ENCODE data around the gene WDPCP. TPM values are rescaled to one million over a fixed set of nuclear protein-coding genes. Genes with fewer than 3 reads are reported as not detected.

WDPCP gene
- polyA plus RNA-seq, 1 donor from 2014 or later, result 8.9 TPM

DNA sequence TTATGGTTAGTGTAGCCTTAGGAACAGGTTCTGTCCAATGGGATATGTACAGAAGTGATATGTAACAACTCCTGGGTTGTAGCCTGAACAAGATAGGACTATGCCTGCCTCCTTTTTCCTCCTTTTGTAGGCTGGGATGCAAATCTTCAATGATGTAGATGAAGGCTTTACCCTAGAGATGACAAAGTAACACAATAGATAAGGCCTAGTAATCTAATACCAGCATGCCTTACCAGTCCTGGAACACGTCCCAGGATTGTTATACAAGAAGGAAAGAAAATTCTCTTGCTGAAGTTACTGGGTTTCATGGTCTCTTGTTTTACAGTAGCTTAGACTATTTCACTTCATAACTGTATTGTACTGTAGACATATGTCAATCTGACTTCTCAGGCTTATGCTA, 345.5 kb downstream of the WDPCP start:
- Histone ChIP-seq H3K9me3 (ENCODE audit: low read length) (no peaks in the 10 kb centered on the region), H3K9me2 (ENCODE audit: insufficient read depth, low read length) (no peaks in the 10 kb centered on the region), H4K20me1 (ENCODE audit: insufficient read depth) (no peaks in the 10 kb centered on the region), H3F3A (ENCODE audit: insufficient read depth, low read length, poor library complexity, severe bottlenecking) (no peaks in the 10 kb centered on the region), H3K4me2 (ENCODE audit: low read length) (no peak overlapping the region), H3K4me3 (ENCODE audit: low read length) (no peak overlapping the region), H3K79me2 (replicated peaks; ENCODE audit: insufficient read depth, low read length) (no peaks in the 10 kb centered on the region), H2AFZ (ENCODE audit: low read depth, low read length) (no peak overlapping the region), H3K27me3 (ENCODE audit: insufficient read depth, low read depth, low read length) (no peaks in the 10 kb centered on the region), H3K36me3 (ENCODE audit: insufficient read depth, low read length) (no peaks in the 10 kb centered on the region), H3K9ac (ENCODE audit: low read length) (no peak overlapping the region), H3K27ac (ENCODE audit: low read length) (no peak overlapping the region)
- TF ChIP-seq POLR2AphosphoS5 (IDR thresholded peaks at IDR 0.05) (no peak), EZH2 (IDR thresholded peaks at IDR 0.05; ENCODE audit: borderline replicate concordance, insufficient read depth, low read length, poor library complexity, severe bottlenecking) (no peak), REST (IDR thresholded peaks at IDR 0.05; ENCODE audit: borderline replicate concordance) (no peak), RAD21 (conservative IDR thresholded peaks at IDR 0.05) (no peak), MXI1 (conservative IDR thresholded peaks at IDR 0.05; ENCODE audit: poor library complexity, severe bottlenecking) (no peak), EP300 (conservative IDR thresholded peaks at IDR 0.05; ENCODE audit: poor library complexity, severe bottlenecking) (no peak), TAF1 (IDR thresholded peaks at IDR 0.05; ENCODE audit: low read depth) (no peak), SMC3 (conservative IDR thresholded peaks at IDR 0.05; ENCODE audit: poor library complexity) (no peak)
- TF ChIP-seq, protein P1, sequence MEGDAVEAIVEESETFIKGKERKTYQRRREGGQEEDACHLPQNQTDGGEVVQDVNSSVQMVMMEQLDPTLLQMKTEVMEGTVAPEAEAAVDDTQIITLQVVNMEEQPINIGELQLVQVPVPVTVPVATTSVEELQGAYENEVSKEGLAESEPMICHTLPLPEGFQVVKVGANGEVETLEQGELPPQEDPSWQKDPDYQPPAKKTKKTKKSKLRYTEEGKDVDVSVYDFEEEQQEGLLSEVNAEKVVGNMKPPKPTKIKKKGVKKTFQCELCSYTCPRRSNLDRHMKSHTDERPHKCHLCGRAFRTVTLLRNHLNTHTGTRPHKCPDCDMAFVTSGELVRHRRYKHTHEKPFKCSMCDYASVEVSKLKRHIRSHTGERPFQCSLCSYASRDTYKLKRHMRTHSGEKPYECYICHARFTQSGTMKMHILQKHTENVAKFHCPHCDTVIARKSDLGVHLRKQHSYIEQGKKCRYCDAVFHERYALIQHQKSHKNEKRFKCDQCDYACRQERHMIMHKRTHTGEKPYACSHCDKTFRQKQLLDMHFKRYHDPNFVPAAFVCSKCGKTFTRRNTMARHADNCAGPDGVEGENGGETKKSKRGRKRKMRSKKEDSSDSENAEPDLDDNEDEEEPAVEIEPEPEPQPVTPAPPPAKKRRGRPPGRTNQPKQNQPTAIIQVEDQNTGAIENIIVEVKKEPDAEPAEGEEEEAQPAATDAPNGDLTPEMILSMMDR (IDR thresholded peaks at IDR 0.05; ENCODE audit: poor library complexity, severe bottlenecking), result no peak

DNA sequence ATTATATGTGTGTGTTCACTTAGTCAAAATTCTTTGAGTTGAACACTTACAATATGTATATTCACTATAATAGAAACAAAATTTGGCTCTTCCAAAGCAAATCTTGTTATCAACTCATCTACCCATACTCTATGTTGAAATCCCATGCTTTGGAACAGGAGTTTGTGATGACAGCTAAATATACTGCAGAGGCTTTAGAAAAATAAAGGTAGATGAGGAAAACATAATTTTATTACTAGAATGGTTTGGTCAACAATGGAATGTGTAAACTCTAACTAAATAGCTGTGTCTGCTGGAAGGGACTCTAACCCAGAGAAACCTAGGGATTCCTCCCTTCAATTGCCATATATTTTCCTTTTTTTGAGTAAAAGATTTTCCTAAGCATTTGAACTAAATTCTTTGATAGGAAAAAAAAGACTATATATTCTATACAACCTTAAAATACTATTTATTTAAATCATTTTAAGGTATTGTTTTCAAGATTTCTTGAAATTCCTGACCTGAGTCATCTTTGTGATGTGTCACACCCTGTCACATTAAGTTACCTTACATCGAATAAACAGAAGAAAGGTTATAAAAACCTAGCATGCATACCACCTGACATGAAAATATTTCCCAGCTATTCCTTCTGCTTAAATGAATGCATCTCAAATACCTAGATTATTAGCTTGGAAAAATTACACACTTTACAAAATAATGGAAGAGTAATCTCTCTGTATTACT, 362.2 kb downstream of the WDPCP start:
- H3K79me2 ChIP-seq (replicated peaks; ENCODE audit: insufficient read depth, low read length), result no peaks in the 10 kb centered on the region
- H3K4me3 ChIP-seq (ENCODE audit: low read length), result no peak overlapping the region
- H2AFZ ChIP-seq (ENCODE audit: low read depth, low read length), result no peak overlapping the region
- H3K9ac ChIP-seq (ENCODE audit: low read length), result no peak overlapping the region
- H3K9me3 ChIP-seq (ENCODE audit: low read length), result no peaks in the 10 kb centered on the region
- H3K4me2 ChIP-seq (ENCODE audit: low read length), result no peak overlapping the region
- TF ChIP-seq EZH2 (IDR thresholded peaks at IDR 0.05; ENCODE audit: borderline replicate concordance, insufficient read depth, low read length, poor library complexity, severe bottlenecking) (no peak), RAD21 (conservative IDR thresholded peaks at IDR 0.05) (no peak), MXI1 (conservative IDR thresholded peaks at IDR 0.05; ENCODE audit: poor library complexity, severe bottlenecking) (no peak), TAF1 (IDR thresholded peaks at IDR 0.05; ENCODE audit: low read depth) (no peak), EP300 (conservative IDR thresholded peaks at IDR 0.05; ENCODE audit: poor library complexity, severe bottlenecking) (no peak), REST (IDR thresholded peaks at IDR 0.05; ENCODE audit: borderline replicate concordance) (no peak), POLR2AphosphoS5 (IDR thresholded peaks at IDR 0.05) (no peak), SMC3 (conservative IDR thresholded peaks at IDR 0.05; ENCODE audit: poor library complexity) (no peak)
- TF ChIP-seq, protein P1 (IDR thresholded peaks at IDR 0.05; ENCODE audit: poor library complexity, severe bottlenecking), result no peak
- no peaks in the 10 kb centered on the region for H3F3A ChIP-seq (ENCODE audit: insufficient read depth, low read length, poor library complexity, severe bottlenecking)
- H4K20me1 ChIP-seq (ENCODE audit: insufficient read depth), result no peaks in the 10 kb centered on the region
- H3K36me3 ChIP-seq (ENCODE audit: insufficient read depth, low read length), result no peaks in the 10 kb centered on the region
- no peaks in the 10 kb centered on the region for H3K27me3 ChIP-seq (ENCODE audit: insufficient read depth, low read depth, low read length)
- H3K27ac ChIP-seq (ENCODE audit: low read length), result no peak overlapping the region
- no peaks in the 10 kb centered on the region for H3K9me2 ChIP-seq (ENCODE audit: insufficient read depth, low read length)

All from neural cell (in vitro differentiated cells).